Mucosa of descending colon (tissue), 3 donors: ENCODE data around the gene CRYBB3. TPM values are rescaled to one million over a fixed set of nuclear protein-coding genes. Genes with fewer than 3 reads are reported as not detected.
A peak's percentile ranks its signal among the peaks of the same experiment; 100 is the strongest.
"Not testable (repeated sequence)": the region's sequence is repeated elsewhere in the genome, so short reads cannot be mapped to it uniquely, and the experiment has no call there.

Source experiments
- ATAC-seq: fragments of 200-7000 bp; cut with Tn5 transposase; one replicate; pipeline ENCODE4 v1.9.1; 2020; ENCODE audit warnings: mild to moderate bottlenecking, moderate library complexity
- DNase-seq, 3 donors: peaks; one replicate each; pipeline ENCODE4 v3.0.0-alpha.2; 2020
- H3K36me3 ChIP-seq: fragments of 200-600 bp; one replicate; pipeline ENCODE4 v1.8.0; 2021; ENCODE audit warnings: low read depth, mild to moderate bottlenecking
- H3K4me1 ChIP-seq: fragments of 200-600 bp; one replicate; pipeline ENCODE4 v1.8.0; 2021; ENCODE audit warnings: low read depth, mild to moderate bottlenecking
- H3K4me3 ChIP-seq: fragments of 200-600 bp; one replicate; pipeline ENCODE4 v1.8.0; 2021; ENCODE audit warnings: mild to moderate bottlenecking
- H3K9me3 ChIP-seq: fragments of 200-600 bp; one replicate; pipeline ENCODE4 v1.8.0; 2021; ENCODE audit warnings: mild to moderate bottlenecking
- CTCF ChIP-seq: fragments of 200-600 bp; IDR thresholded peaks from one replicate; pipeline ENCODE4 v1.8.0; 2022; ENCODE audit warnings: antibody characterized with exemption, mild to moderate bottlenecking
- intact Hi-C, 2 donors: fragments of 100-400 bp; cut with DNase I in 1 of 2; cut with micrococcal nuclease in 1 of 2; formaldehyde crosslinking; loops; one replicate each; pipeline versions ENCODE4 v1.11.0 to v1.11.1; 2022; cut with DNase I, micrococcal nuclease
- total RNA-seq, 3 donors: library from RNA; stranded (reverse); fragmentation: NEBNext Ultra II Directional in 2 of 3; extraction: Animal tissue kit (Norgen Biotek cat#: 25700) in 2 of 3; gene quantifications; one replicate each; pipeline versions ENCODE4 v1.2.1 to v1.2.4, GENCODE V29; 2021 to 2023
- donor health status: DM: no; HTN: no; CAD: no; lungs with moderate emphysema.
- donor health status: DM: no; HTN: no; CAD: no.
- donor health status: DM: no; HTN: yes; CAD: no.

Gene CRYBB3
- total RNA-seq, 3 donors from 2014 or later: 0.82 to 2.9 (median 0.82) TPM

GRCh38 chr22:25177226-25177625 is 22.4 kb upstream of the CRYBB3 start:
- no peak for ATAC-seq
- intact Hi-C loops: no loop called here
- no peak for DNase-seq
- H3K36me3 ChIP-seq: no peaks in the 10 kb centered on the region
- H3K4me3 ChIP-seq: no peak overlapping the region
- H3K4me1 ChIP-seq: no peaks in the 10 kb centered on the region
- no peak for TF ChIP-seq CTCF
- no peaks in the 10 kb centered on the region for H3K9me3 ChIP-seq

GRCh38 chr22:25177895-25178294 is 21.8 kb upstream of the CRYBB3 start:
- no peaks in the 10 kb centered on the region for H3K36me3 ChIP-seq
- no peak for ATAC-seq
- intact Hi-C loops: no loop called here

GRCh38 chr22:25178348-25178747 is 21.3 kb upstream of the CRYBB3 start:
- H3K4me3 ChIP-seq, H3K36me3 ChIP-seq, H3K9me3 ChIP-seq, intact Hi-C loops, H3K4me1 ChIP-seq: not testable (repeated sequence)
- peak; percentile 24 to 69 (median 50) for DNase-seq
- peak; percentile 33 for ATAC-seq

More at GRCh38 chr22:25177895-25178294, 21.8 kb upstream of the CRYBB3 start:
- no peak for DNase-seq
- Histone ChIP-seq H3K4me3 (no peak overlapping the region), H3K9me3 (no peaks in the 10 kb centered on the region), H3K4me1 (no peaks in the 10 kb centered on the region)
- no peak for TF ChIP-seq CTCF

- H3K4me3 ChIP-seq, H3K9me3 ChIP-seq, H3K4me1 ChIP-seq, intact Hi-C loops, H3K36me3 ChIP-seq: not testable (repeated sequence)
- DNase-seq (peak in 1 of 3 donors; percentile 67), ATAC-seq (peak; percentile 61)
These were observed 20.6 kb upstream of the CRYBB3 start for GRCh38 chr22:25178869-25179631.

- H3K9me3 ChIP-seq: no peaks in the 10 kb centered on the region
- intact Hi-C loops: no loop called here
- H3K36me3 ChIP-seq: no peaks in the 10 kb centered on the region
- H3K4me3 ChIP-seq: no peak overlapping the region
- no peak for DNase-seq
- ATAC-seq: no peak
- TF ChIP-seq CTCF: no peak
- H3K4me1 ChIP-seq: no peaks in the 10 kb centered on the region
These were observed 17.2 kb upstream of the CRYBB3 start for GRCh38 chr22:25182131-25183110.

- DNase-seq (no peak), ATAC-seq (no peak)
- TF ChIP-seq CTCF: no peak
- Histone ChIP-seq H3K36me3 (no peaks in the 10 kb centered on the region), H3K4me3 (no peak overlapping the region), H3K9me3 (no peaks in the 10 kb centered on the region), H3K4me1 (no peaks in the 10 kb centered on the region)
- intact Hi-C loops: no loop called here
These were observed 15.6 kb upstream of the CRYBB3 start for GRCh38 chr22:25183949-25184619.
